Esophagus (tissue), 2 donors: ENCODE results near the gene CANX. TPM values are rescaled to one million over a fixed set of nuclear protein-coding genes. Genes with fewer than 3 reads are reported as not detected.
"Not testable (repeated sequence)": the region's sequence is repeated elsewhere in the genome, so short reads cannot be mapped to it uniquely, and the experiment has no call there.

Experiments
- H3K27ac ChIP-seq, 2 donors: one replicate each; pipeline ENCODE4 v1.5.1; 2013; ENCODE audit warnings: low read depth in 2 of 2, mild to moderate bottlenecking in 2 of 2, inconsistent platforms in 1 of 2, low read length in 1 of 2, moderate library complexity in 1 of 2
- H3K27me3 ChIP-seq, 2 donors: one replicate each; pipeline ENCODE4 v1.6.1; 2013; ENCODE audit warnings: low read length in 2 of 2, control low read depth in 1 of 2, mild to moderate bottlenecking in 1 of 2; ENCODE audit not compliant: insufficient read depth in 2 of 2, control insufficient read depth in 1 of 2
- H3K36me3 ChIP-seq, 2 donors: one replicate each; pipeline ENCODE4 v1.6.1; 2013; ENCODE audit warnings: low read length in 1 of 2; ENCODE audit not compliant: control insufficient read depth in 2 of 2, insufficient read depth in 2 of 2
- H3K4me1 ChIP-seq, 2 donors: one replicate each; pipeline ENCODE4 v1.6.1; 2013; ENCODE audit warnings: low read length in 1 of 2; ENCODE audit not compliant: control insufficient read depth in 2 of 2, insufficient read depth in 2 of 2
- H3K4me3 ChIP-seq, 2 donors: one replicate each; pipeline ENCODE4 v1.5.1; 2013; ENCODE audit warnings: low read length in 2 of 2, mild to moderate bottlenecking in 2 of 2, low read depth in 1 of 2, moderate library complexity in 1 of 2
- H3K9me3 ChIP-seq, 2 donors: one replicate each; pipeline ENCODE4 v1.6.1; 2013; ENCODE audit warnings: mild to moderate bottlenecking in 2 of 2, low read depth in 1 of 2, low read length in 1 of 2, moderate library complexity in 1 of 2; ENCODE audit not compliant: control insufficient read depth in 2 of 2, insufficient read depth in 1 of 2
- WGBS, 2 donors: extraction: QIAGEN DNeasy Blood & Tissue Kit; methylation state at CpG; one replicate each; pipeline ENCODE4 v1.1.7; 2013; 5-methylcytosine and 5-hydroxymethylcytosine counted together
- polyA plus RNA-seq, 2 donors: library from polyadenylated mRNA; stranded (reverse); fragments of 200-250 nt; gene quantifications; one replicate each; pipeline ENCODE4 v1.2.3, GENCODE V29; 2013
- donor health status: healthy with polysubstance abuse.
- donor health status: Bipolar disorder and iron deficiency.

Gene CANX
- polyA plus RNA-seq, 2 donors, result 68.4 to 87.5 TPM

DNA sequence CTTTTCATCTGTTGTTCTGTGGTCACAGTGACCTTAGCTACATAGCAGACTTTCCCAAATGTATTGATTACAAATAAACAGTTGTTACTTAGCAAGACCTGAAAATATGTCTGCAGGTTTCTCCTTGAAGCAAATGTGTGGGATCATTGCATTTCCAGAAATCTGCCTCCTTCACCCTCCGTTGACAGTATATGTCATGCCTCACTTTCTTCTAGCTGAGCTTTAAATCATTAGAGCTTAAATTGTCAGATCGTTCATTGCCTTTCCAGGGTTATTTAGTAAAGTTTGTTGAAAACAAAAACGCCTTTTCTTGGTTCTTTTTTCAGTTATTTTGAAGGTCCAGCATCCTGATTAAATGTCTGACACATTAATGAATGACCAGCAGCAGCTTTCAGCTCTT is 31.6 kb downstream of the CANX start:
- peaks cover 0 to 5% of the 10 kb centered on the region in 2 donors for H3K4me1 ChIP-seq
- H3K36me3 ChIP-seq, result peaks cover 9 to 12% of the 10 kb centered on the region in 2 donors
- no peak overlapping the region for H3K27ac ChIP-seq
- H3K9me3 ChIP-seq, result no peaks in the 10 kb centered on the region
- H3K4me3 ChIP-seq, result no peak overlapping the region
- no peaks in the 10 kb centered on the region for H3K27me3 ChIP-seq
- WGBS, 2 donors, result 71 to 78% methylated on average over 3 of the region's 3 CpGs

DNA sequence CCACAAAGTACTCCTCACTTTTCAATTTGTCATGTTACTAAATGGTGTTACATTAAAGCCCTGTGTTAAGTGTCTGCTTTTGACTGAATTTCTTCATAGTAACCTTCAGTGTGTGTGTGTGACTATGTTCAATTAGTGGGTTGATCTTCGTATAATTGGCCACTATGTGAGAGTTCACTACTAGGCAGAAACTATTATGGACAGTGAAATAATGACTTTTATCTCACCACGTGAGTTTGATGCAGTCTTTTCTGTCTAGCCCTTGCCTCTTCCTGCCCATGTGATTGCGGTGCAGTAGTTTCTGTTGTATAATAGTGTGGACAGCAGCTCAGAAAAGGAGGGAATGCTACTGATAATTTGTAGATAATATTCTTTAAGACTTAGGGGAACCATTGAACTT is 32.1 kb downstream of the CANX start:
- no peaks in the 10 kb centered on the region for H3K9me3 ChIP-seq
- WGBS, 2 donors, result 76 to 77% methylated on average over 3 of the region's 3 CpGs
- H3K4me3 ChIP-seq, result no peak overlapping the region
- no peaks in the 10 kb centered on the region for H3K27me3 ChIP-seq
- H3K4me1 ChIP-seq, result peaks cover 0 to 5% of the 10 kb centered on the region in 2 donors
- peaks cover 9 to 12% of the 10 kb centered on the region in 2 donors for H3K36me3 ChIP-seq
- no peak overlapping the region for H3K27ac ChIP-seq

DNA sequence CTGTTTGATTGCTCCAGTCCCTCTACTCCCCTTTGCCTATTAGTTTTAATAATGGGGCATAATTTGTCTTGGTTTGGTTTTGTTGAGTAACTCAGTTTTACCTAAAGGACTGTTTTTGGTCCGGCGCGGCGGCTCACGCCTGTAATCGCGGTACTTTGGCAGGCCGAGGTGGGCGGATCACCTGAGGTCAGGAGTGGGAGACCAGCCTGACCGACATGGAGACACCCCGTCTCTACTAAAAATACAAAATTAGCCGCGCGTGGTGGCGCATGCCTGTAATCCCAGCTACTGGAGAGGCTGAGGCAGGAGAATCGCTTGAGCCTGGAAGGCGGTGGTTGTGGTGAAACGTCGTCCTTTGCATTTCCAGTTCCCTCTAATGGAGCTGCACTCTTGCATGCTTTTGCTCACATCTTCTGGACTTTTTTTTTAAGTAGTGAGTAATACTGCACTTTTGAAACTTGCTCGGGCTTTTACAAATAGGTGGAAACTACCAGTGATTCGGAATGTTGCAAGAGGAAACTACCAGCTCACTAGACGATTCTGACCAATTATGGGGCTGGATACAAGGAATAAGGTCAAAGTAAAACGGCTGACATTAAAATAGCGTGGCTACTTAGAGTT is 33.1 kb downstream of the CANX start:
- H3K4me3 ChIP-seq, result peak overlapping the region; percentile 4 to 89
- WGBS, 2 donors, result 55 to 58% methylated on average over 24 of the region's 24 CpGs
- no peaks in the 10 kb centered on the region for H3K9me3 ChIP-seq
- no peaks in the 10 kb centered on the region for H3K27me3 ChIP-seq
- H3K36me3 ChIP-seq, result peaks cover 9 to 12% of the 10 kb centered on the region in 2 donors
- peaks cover 0 to 5% of the 10 kb centered on the region in 2 donors for H3K4me1 ChIP-seq
- H3K27ac ChIP-seq, result peak overlapping the region; percentile 82 to 88

DNA sequence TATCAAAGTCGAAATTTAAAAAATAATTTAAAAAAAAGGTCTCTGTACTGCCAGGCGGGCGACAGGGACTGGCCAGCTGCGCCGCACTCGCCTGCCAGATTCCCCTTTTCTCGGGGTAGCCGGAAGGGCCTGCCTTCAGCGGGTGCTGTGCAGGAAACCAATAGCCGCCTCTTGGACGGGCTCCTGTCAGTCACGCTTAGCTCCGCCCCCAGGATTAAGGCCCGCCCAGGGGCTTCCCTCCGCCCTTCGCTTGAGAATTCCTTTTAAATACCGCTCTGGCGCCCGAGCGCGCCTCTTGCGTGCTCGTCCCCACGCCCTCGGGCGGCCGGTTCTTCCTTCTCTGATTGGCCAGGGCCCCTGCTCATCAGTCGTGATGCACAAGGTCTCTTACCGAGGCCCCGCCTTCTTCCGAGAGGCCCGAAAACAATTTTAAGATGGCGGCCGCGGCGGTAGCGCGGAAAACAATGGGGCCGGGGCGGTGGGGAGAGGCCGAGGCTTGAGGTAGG is 33.7 kb downstream of the CANX start, which contains the start of gene MAML1:
Gene MAML1, plus strand, starts transcription at position 411 of the 506 bp plus-strand sequence. CDS start 291 bp downstream, outside the sequence.
- Histone ChIP-seq H3K27me3 (no peaks in the 10 kb centered on the region), H3K36me3 (peaks cover 6 to 10% of the 10 kb centered on the region in 2 donors), H3K9me3 (no peaks in the 10 kb centered on the region), H3K4me1 (peaks cover 0 to 5% of the 10 kb centered on the region in 2 donors), H3K27ac (peak within 1 kb of the TSS; percentile 95 to 97), H3K4me3 (peak within 1 kb of the TSS; percentile 89 to 93)
- 0 to 1% methylated on average over 41 of the region's 41 CpGs for WGBS, 2 donors

DNA sequence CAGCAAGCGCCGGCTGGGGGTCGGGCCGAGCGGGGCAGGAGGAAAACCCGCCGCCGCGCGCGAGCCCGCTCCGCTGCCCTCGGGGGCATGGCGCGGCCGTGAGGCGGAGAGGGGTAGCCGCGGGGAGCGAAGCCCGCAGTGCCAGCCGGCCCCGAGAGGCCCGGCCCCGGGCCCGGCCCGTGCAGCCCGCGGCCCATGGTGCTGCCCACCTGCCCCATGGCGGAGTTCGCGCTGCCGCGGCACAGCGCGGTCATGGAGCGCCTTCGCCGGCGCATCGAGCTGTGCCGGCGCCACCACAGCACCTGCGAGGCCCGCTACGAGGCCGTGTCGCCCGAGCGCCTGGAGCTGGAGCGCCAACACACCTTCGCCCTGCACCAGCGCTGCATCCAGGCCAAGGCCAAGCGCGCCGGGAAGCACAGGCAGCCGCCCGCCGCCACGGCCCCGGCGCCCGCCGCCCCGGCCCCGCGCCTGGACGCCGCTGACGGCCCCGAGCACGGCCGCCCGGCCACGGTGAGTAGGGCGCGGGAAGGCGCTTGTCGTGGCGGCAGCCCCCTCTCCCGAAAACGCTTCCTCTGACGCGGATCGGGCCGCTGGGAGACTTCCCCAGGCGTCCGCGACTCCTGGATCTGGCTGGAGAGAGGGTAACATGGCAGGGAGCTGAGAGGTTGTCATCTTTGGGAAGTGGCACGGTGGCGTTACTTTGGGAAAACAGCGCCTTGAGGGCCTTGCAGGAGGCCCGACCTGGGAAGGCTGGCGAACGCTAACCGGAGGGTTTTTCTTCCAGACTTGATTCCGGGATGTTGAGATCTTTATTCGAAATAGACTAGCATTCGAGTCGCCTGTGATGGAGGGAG is 34.4 kb downstream of the CANX start:
- Histone ChIP-seq H3K27ac (peak overlapping the region; percentile 95 to 97), H3K9me3 (no peaks in the 10 kb centered on the region), H3K4me1 (peaks cover 0 to 5% of the 10 kb centered on the region in 2 donors), H3K4me3 (peak overlapping the region; percentile 89 to 93), H3K36me3 (peaks cover 3 to 8% of the 10 kb centered on the region in 2 donors), H3K27me3 (no peaks in the 10 kb centered on the region)
- WGBS, 2 donors, result 1% methylated on average over 77 to 101 of the region's 101 CpGs

DNA sequence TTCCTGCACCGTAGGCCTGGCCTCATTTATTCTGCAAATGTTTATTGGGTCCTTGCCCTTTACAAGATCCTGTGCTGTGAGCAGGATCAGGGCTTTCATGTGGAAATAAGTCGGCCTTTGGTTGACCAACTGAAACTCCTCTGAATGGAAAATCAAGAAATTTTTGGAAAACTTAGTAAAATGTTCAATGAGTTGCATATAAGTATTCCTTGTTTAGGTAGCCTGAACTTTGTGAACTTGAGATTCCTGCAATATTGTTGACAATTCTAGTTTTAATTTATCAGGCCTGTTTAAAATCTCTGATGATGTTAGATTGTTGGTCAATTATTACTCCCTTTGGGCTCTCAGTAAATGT is 35.0 kb downstream of the CANX start:
- 0 to 2% methylated on average over 2 of the region's 2 CpGs for WGBS, 2 donors

DNA sequence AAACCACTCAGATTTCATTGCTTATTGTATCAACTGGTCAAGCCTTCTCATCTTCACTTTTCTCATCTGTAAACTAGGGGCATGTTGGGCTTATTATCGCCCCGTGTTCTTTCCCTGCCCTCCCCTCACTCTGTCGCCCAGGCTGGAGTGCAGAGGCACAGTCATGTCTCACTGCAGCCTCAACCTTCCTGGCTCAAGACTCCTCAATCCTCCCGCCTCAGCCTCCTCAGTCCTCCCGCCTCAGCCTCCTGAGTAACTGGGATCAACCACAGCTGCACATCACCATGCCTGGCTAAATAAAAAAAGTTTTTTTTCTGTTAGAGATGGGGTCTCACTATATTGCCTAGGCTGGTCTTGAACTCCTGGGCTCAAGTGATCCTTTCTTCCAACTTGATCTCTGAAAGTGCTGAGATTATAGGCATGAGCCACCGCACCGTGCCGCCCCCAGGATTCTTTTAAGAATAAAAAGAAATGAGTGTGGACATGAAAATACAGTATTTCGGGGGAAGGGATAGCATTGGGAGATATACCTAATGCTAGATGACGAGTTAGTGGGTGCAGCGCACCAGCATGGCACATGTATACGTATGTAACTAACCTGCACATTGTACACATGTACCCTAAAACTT is 35.9 kb downstream of the CANX start:
- H3K27ac ChIP-seq, result peak overlapping the region in 1 of 2 donors; percentile 42

More for the DNA sequence above, 35.0 kb downstream of the CANX start:
- H3K27ac ChIP-seq, result peak overlapping the region; percentile 95 to 97
- H3K9me3 ChIP-seq, result no peaks in the 10 kb centered on the region
- H3K4me3 ChIP-seq, result peak overlapping the region; percentile 89 to 93
- H3K36me3 ChIP-seq, result peaks cover 3 to 8% of the 10 kb centered on the region in 2 donors
- H3K4me1 ChIP-seq, result peaks cover 0 to 5% of the 10 kb centered on the region in 2 donors
- H3K27me3 ChIP-seq, result no peaks in the 10 kb centered on the region

DNA sequence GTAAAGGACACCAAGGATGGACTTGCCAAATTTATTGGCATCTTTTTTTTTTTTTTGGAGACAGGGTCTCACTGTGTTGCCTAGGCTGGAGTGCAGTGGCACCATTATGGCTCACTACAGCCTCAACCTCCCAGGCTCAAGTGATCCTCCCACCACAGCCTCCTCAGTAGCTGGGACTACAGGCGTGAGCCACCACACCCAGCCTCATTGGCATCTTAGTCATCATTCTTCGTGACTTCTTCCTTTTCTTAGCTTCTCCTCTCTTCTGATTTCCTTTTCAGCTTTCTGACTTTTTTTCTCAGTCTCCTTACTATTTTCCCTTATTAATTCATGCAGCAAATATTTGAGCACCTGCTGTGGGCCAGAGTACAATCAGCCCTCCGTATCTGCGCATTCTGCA is 40.0 kb downstream of the CANX start:
- no peak overlapping the region for H3K4me3 ChIP-seq
- no peaks in the 10 kb centered on the region for H3K27me3 ChIP-seq
- H3K27ac ChIP-seq, result no peak overlapping the region
- 87 to 89% methylated on average over 4 of the region's 4 CpGs for WGBS, 2 donors
- no peaks in the 10 kb centered on the region for H3K36me3 ChIP-seq
- peaks cover 0 to 2% of the 10 kb centered on the region in 2 donors for H3K4me1 ChIP-seq
- H3K9me3 ChIP-seq, result no peaks in the 10 kb centered on the region

More for the DNA sequence above, 35.9 kb downstream of the CANX start:
- WGBS, 2 donors, result 70 to 74% methylated on average over 12 of the region's 12 CpGs
- Histone ChIP-seq H3K4me1 (peaks cover 0 to 5% of the 10 kb centered on the region in 2 donors), H3K4me3 (peak overlapping the region in 1 of 2 donors; percentile 89), H3K27me3 (no peaks in the 10 kb centered on the region), H3K9me3 (no peaks in the 10 kb centered on the region), H3K36me3 (peaks cover 0 to 2% of the 10 kb centered on the region in 2 donors)

DNA sequence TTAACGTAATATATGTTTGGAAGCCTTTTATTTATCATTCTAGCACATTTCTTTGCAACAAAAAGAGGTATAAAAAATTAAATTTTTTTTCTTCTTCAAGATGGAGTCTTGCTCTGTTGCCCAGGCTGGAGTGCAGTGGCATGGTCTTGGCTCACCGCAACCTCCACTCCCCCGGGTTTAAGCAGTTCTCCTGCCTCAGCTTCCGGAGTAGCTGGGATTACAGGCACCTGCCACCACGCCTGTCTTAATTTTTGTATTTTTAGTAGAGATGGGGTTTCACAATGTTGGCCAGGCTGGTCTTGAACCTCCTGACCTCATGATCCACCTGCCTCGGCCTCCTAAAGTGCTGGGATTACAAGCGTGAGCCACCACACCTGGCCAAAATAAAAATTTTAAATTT is 45.3 kb downstream of the CANX start:
- not testable (repeated sequence) for H3K4me1 ChIP-seq, H3K27me3 ChIP-seq

More for the DNA sequence above, 45.3 kb downstream of the CANX start:
- 91% methylated on average over 7 of the region's 7 CpGs for WGBS, 2 donors
- not testable (repeated sequence) for H3K36me3 ChIP-seq, H3K4me3 ChIP-seq, H3K27ac ChIP-seq, H3K9me3 ChIP-seq
